ENCODE measurements around the gene RBBP5. TPM values are rescaled to one million over a fixed set of nuclear protein-coding genes. Genes with fewer than 3 reads are reported as not detected.

RBBP5 gene
- total and polyA plus RNA-seq, 2 experiments from 2014 or later = 14.1 to 26.5 TPM

DNA sequence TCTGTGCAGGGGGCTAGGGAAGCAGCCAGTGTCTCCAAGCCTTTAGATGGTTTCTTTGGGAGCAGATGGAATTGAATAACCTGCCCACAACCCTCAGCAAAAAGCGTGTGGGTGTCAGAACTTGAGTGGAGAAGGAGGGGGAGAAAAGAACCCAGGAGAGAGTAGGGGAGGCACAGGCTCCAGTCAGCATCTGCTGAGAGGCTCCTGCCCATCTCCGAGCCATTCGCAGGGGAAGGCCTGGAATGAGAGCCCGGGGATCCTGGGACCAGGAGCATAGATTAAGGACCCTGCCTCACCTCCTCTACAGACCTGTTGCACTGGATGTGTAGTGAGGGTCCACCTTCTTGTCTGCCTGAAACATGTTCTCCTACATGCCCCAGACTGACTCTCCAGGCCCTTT lies 53.8 kb downstream of the RBBP5 start:
- Mint-ChIP-seq H3K4me1 (peaks cover 2% of the 10 kb centered on the region; the same call in 1 of the 3 replicates), H3K27me3 (ENCODE audit: insufficient read depth, low read depth, poor library complexity) (peaks cover 6% of the 10 kb centered on the region), H3K27ac (no peak overlapping the region), H3K4me3 (no peak overlapping the region), H3K9me3 (no peaks in the 10 kb centered on the region; the same call in 1 of the 3 replicates), H3K36me3 (ENCODE audit: low read depth) (no peaks in the 10 kb centered on the region)
- ATAC-seq = no peak
- Histone ChIP-seq H3K79me2 (replicated peaks; ENCODE audit: insufficient read depth) (no peaks in the 10 kb centered on the region), H3K4me1 (ENCODE audit: insufficient read depth) (no peaks in the 10 kb centered on the region), H2AFZ (no peak overlapping the region), H3F3A (replicated peaks; ENCODE audit: low read depth) (no peaks in the 10 kb centered on the region), H3K4me3 (no peak overlapping the region), H3K36me3 (ENCODE audit: insufficient read depth) (no peaks in the 10 kb centered on the region), H3K27me3 (ENCODE audit: insufficient read depth) (no peaks in the 10 kb centered on the region), H3K9me2 (ENCODE audit: insufficient read depth) (no peaks in the 10 kb centered on the region), H3K27ac (ENCODE audit: low read depth) (no peak overlapping the region), H3K4me2 (no peak overlapping the region), H4K20me1 (replicated peaks; ENCODE audit: insufficient read depth) (no peaks in the 10 kb centered on the region)
- TF ChIP-seq JUNB (IDR thresholded peaks at IDR 0.05; ENCODE audit: unreplicated experiment) = no peak
- TF ChIP-seq CTCF (conservative IDR thresholded peaks at IDR 0.05; ENCODE audit: low read depth in 2 of 2) = no peak
- TF ChIP-seq POLR2AphosphoS5 (IDR thresholded peaks at IDR 0.05; ENCODE audit: low read depth) = no peak
- TF ChIP-seq, protein P1, sequence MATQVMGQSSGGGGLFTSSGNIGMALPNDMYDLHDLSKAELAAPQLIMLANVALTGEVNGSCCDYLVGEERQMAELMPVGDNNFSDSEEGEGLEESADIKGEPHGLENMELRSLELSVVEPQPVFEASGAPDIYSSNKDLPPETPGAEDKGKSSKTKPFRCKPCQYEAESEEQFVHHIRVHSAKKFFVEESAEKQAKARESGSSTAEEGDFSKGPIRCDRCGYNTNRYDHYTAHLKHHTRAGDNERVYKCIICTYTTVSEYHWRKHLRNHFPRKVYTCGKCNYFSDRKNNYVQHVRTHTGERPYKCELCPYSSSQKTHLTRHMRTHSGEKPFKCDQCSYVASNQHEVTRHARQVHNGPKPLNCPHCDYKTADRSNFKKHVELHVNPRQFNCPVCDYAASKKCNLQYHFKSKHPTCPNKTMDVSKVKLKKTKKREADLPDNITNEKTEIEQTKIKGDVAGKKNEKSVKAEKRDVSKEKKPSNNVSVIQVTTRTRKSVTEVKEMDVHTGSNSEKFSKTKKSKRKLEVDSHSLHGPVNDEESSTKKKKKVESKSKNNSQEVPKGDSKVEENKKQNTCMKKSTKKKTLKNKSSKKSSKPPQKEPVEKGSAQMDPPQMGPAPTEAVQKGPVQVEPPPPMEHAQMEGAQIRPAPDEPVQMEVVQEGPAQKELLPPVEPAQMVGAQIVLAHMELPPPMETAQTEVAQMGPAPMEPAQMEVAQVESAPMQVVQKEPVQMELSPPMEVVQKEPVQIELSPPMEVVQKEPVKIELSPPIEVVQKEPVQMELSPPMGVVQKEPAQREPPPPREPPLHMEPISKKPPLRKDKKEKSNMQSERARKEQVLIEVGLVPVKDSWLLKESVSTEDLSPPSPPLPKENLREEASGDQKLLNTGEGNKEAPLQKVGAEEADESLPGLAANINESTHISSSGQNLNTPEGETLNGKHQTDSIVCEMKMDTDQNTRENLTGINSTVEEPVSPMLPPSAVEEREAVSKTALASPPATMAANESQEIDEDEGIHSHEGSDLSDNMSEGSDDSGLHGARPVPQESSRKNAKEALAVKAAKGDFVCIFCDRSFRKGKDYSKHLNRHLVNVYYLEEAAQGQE (IDR thresholded peaks at IDR 0.05; ENCODE audit: unreplicated experiment) = no peak
- TF ChIP-seq EZH2phosphoT487 (IDR thresholded peaks at IDR 0.05; ENCODE audit: unreplicated experiment) = no peak
- no peak for TF ChIP-seq ZNF114 (CRISPR knock-in tag; IDR thresholded peaks at IDR 0.05)
- no peak for TF ChIP-seq STAT1 (IDR thresholded peaks at IDR 0.05; ENCODE audit: unreplicated experiment)
- TF ChIP-seq NANOG (IDR thresholded peaks at IDR 0.05; ENCODE audit: borderline replicate concordance) = no peak
- DNase-seq (ENCODE audit: low spot score) = no peak

DNA sequence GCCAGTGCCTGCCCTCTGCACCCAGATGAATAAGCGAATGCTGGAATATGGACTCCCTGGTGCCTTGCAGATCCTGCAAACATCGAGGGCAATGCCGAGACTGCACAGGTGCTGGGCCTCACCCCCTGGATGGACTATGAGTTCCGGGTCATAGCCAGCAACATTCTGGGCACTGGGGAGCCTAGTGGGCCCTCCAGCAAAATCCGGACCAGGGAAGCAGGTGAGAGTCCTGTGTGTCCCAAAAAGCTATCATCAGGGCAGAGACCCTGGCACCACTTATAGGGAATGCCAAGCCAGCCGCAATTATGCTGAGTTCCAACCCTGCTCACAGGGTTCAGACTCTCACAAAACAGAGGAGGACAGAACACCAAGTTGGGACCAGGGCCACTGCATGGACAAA lies 54.7 kb downstream of the RBBP5 start:
- H3K4me1 Mint-ChIP-seq = peaks cover 5% of the 10 kb centered on the region
- Histone ChIP-seq H3K9me2 (ENCODE audit: insufficient read depth) (no peaks in the 10 kb centered on the region), H3K27me3 (ENCODE audit: insufficient read depth) (no peaks in the 10 kb centered on the region), H3K4me3 (no peak overlapping the region), H3K4me1 (ENCODE audit: insufficient read depth) (no peaks in the 10 kb centered on the region), H4K20me1 (replicated peaks; ENCODE audit: insufficient read depth) (no peaks in the 10 kb centered on the region), H3K4me2 (no peak overlapping the region), H3F3A (replicated peaks; ENCODE audit: low read depth) (no peaks in the 10 kb centered on the region), H3K36me3 (ENCODE audit: insufficient read depth) (no peaks in the 10 kb centered on the region), H3K79me2 (replicated peaks; ENCODE audit: insufficient read depth) (no peaks in the 10 kb centered on the region), H3K27ac (ENCODE audit: low read depth) (no peak overlapping the region), H2AFZ (no peak overlapping the region)
- no peaks in the 10 kb centered on the region; the same call in 1 of the 3 replicates for H3K9me3 Mint-ChIP-seq
- no peaks in the 10 kb centered on the region for H3K36me3 Mint-ChIP-seq (ENCODE audit: low read depth)
- no peak overlapping the region for H3K27ac Mint-ChIP-seq
- ATAC-seq = no peak
- no peak overlapping the region for H3K4me3 Mint-ChIP-seq
- no peak for DNase-seq (ENCODE audit: low spot score)
- H3K27me3 Mint-ChIP-seq (ENCODE audit: insufficient read depth, low read depth, poor library complexity) = peaks cover 7% of the 10 kb centered on the region
- TF ChIP-seq CTCF (conservative IDR thresholded peaks at IDR 0.05; ENCODE audit: low read depth in 2 of 2) = no peak
- TF ChIP-seq, protein P2, sequence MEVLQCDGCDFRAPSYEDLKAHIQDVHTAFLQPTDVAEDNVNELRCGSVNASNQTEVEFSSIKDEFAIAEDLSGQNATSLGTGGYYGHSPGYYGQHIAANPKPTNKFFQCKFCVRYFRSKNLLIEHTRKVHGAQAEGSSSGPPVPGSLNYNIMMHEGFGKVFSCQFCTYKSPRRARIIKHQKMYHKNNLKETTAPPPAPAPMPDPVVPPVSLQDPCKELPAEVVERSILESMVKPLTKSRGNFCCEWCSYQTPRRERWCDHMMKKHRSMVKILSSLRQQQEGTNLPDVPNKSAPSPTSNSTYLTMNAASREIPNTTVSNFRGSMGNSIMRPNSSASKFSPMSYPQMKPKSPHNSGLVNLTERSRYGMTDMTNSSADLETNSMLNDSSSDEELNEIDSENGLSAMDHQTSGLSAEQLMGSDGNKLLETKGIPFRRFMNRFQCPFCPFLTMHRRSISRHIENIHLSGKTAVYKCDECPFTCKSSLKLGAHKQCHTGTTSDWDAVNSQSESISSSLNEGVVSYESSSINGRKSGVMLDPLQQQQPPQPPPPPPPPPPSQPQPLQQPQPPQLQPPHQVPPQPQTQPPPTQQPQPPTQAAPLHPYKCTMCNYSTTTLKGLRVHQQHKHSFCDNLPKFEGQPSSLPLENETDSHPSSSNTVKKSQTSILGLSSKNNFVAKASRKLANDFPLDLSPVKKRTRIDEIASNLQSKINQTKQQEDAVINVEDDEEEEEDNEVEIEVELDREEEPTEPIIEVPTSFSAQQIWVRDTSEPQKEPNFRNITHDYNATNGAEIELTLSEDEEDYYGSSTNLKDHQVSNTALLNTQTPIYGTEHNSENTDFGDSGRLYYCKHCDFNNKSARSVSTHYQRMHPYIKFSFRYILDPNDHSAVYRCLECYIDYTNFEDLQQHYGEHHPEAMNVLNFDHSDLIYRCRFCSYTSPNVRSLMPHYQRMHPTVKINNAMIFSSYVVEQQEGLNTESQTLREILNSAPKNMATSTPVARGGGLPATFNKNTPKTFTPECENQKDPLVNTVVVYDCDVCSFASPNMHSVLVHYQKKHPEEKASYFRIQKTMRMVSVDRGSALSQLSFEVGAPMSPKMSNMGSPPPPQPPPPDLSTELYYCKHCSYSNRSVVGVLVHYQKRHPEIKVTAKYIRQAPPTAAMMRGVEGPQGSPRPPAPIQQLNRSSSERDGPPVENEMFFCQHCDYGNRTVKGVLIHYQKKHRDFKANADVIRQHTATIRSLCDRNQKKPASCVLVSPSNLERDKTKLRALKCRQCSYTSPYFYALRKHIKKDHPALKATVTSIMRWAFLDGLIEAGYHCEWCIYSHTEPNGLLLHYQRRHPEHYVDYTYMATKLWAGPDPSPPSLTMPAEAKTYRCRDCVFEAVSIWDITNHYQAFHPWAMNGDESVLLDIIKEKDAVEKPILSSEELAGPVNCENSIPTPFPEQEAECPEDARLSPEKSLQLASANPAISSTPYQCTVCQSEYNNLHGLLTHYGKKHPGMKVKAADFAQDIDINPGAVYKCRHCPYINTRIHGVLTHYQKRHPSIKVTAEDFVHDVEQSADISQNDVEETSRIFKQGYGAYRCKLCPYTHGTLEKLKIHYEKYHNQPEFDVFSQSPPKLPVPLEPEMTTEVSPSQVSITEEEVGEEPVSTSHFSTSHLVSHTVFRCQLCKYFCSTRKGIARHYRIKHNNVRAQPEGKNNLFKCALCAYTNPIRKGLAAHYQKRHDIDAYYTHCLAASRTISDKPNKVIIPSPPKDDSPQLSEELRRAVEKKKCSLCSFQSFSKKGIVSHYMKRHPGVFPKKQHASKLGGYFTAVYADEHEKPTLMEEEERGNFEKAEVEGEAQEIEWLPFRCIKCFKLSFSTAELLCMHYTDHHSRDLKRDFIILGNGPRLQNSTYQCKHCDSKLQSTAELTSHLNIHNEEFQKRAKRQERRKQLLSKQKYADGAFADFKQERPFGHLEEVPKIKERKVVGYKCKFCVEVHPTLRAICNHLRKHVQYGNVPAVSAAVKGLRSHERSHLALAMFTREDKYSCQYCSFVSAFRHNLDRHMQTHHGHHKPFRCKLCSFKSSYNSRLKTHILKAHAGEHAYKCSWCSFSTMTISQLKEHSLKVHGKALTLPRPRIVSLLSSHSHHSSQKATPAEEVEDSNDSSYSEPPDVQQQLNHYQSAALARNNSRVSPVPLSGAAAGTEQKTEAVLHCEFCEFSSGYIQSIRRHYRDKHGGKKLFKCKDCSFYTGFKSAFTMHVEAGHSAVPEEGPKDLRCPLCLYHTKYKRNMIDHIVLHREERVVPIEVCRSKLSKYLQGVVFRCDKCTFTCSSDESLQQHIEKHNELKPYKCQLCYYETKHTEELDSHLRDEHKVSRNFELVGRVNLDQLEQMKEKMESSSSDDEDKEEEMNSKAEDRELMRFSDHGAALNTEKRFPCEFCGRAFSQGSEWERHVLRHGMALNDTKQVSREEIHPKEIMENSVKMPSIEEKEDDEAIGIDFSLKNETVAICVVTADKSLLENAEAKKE (CRISPR knock-in tag; IDR thresholded peaks at IDR 0.05) = no peak
